ENCODE measurements around the gene HIVEP2. TPM values are rescaled to one million over a fixed set of nuclear protein-coding genes. Genes with fewer than 3 reads are reported as not detected.

HIVEP2 gene
- total RNA-seq, 1 experiment from 2014 or later, result 3.2 TPM

GRCh38 chr6:142906945-142907470 lies 38.0 kb downstream of the HIVEP2 start:
- TF ChIP-seq CTCF (conservative IDR thresholded peaks at IDR 0.05; ENCODE audit: low read depth, low read length) (no peak), EZH2 (IDR thresholded peaks at IDR 0.05; ENCODE audit: borderline replicate concordance, low read depth, low read length, poor library complexity, severe bottlenecking) (no peak)
- ChIA-PET POLR2A (ENCODE audit: low non-redundant PET) (no interaction called here), CTCF (no interaction called here)
- DNase-seq (ENCODE audit: low spot score), result no peak
- H3K27me3 ChIP-seq (replicated peaks; ENCODE audit: insufficient read depth, low read depth, low read length, poor library complexity), result no peaks in the 10 kb centered on the region
- H3K9me3 ChIP-seq (ENCODE audit: low read depth, low read length, poor library complexity, severe bottlenecking), result no peaks in the 10 kb centered on the region
- no peaks in the 10 kb centered on the region for H3K36me3 ChIP-seq (ENCODE audit: insufficient read depth, low read length, poor library complexity, severe bottlenecking)
- intact Hi-C loops (cut with micrococcal nuclease; ENCODE audit: unreplicated experiment), result no loop called here
- no peak overlapping the region for H3K4me3 ChIP-seq (ENCODE audit: low read depth, low read length, poor library complexity, severe bottlenecking)
- no peak overlapping the region for H3K27ac ChIP-seq (ENCODE audit: low read depth, low read length, poor library complexity, severe bottlenecking)
- BruUV-seq (replicated peaks), result no TSS peak
- H3K4me1 ChIP-seq (ENCODE audit: insufficient read depth, low read length, poor library complexity, severe bottlenecking), result no peaks in the 10 kb centered on the region

DNA sequence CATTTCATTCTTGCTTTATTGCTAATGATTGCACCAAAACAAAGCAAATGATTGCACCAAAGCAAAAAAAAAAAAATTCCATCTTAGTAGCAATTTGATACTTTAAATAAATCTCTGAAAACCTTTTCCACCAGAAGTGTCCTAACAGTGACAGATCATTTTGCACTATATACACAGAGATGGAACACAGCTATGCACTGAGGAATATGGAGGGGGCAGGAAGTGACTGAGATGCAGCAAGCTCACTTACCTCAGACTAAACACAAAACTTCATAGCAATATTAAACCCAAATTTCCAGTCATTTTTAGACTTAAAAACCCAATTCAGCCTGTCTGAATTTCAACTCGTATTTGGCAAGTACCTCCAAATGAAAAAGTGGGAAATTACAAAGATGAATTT lies 41.2 kb downstream of the HIVEP2 start:
- Histone ChIP-seq H3K9me3 (ENCODE audit: low read depth, low read length, poor library complexity, severe bottlenecking) (no peaks in the 10 kb centered on the region), H3K4me1 (ENCODE audit: insufficient read depth, low read length, poor library complexity, severe bottlenecking) (no peaks in the 10 kb centered on the region), H3K4me3 (ENCODE audit: low read depth, low read length, poor library complexity, severe bottlenecking) (no peak overlapping the region), H3K27me3 (replicated peaks; ENCODE audit: insufficient read depth, low read depth, low read length, poor library complexity) (no peaks in the 10 kb centered on the region), H3K36me3 (ENCODE audit: insufficient read depth, low read length, poor library complexity, severe bottlenecking) (no peaks in the 10 kb centered on the region), H3K27ac (ENCODE audit: low read depth, low read length, poor library complexity, severe bottlenecking) (no peak overlapping the region)
- TF ChIP-seq EZH2 (IDR thresholded peaks at IDR 0.05; ENCODE audit: borderline replicate concordance, low read depth, low read length, poor library complexity, severe bottlenecking), result no peak
- TF ChIP-seq CTCF (conservative IDR thresholded peaks at IDR 0.05; ENCODE audit: low read depth, low read length), result no peak
- DNase-seq (ENCODE audit: low spot score), result no peak
- intact Hi-C loops (cut with micrococcal nuclease; ENCODE audit: unreplicated experiment), result no loop called here
- POLR2A ChIA-PET (ENCODE audit: low non-redundant PET), result no interaction called here
- CTCF ChIA-PET, result no interaction called here
- BruUV-seq (replicated peaks), result no TSS peak

DNA sequence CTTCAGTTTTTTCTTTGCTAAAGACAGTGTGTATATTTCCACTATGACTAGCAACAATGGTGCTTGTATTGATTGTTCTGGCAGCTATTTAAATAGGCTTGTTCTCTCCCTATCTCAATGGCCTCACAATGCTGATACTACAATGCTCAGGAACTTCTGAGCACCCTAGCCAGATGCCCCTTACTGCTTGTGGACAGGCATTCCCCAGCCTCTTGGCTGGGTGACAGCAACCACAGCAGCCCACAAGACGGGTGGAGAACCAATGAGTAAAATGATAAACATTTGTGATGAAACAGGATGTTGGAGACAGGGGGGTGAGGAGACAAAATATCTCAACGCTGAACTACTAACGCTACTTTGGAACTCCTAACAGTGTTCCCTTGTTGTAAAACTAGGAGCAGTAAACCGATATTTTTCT lies 42.3 kb downstream of the HIVEP2 start:
- no TSS peak for BruUV-seq (replicated peaks)
- no peaks in the 10 kb centered on the region for H3K9me3 ChIP-seq (ENCODE audit: low read depth, low read length, poor library complexity, severe bottlenecking)
- ChIA-PET POLR2A (ENCODE audit: low non-redundant PET) (no interaction called here), CTCF (no interaction called here)
- H3K4me3 ChIP-seq (ENCODE audit: low read depth, low read length, poor library complexity, severe bottlenecking), result no peak overlapping the region
- no peak overlapping the region for H3K27ac ChIP-seq (ENCODE audit: low read depth, low read length, poor library complexity, severe bottlenecking)
- intact Hi-C loops (cut with micrococcal nuclease; ENCODE audit: unreplicated experiment), result no loop called here
- no peaks in the 10 kb centered on the region for H3K4me1 ChIP-seq (ENCODE audit: insufficient read depth, low read length, poor library complexity, severe bottlenecking)
- TF ChIP-seq CTCF (conservative IDR thresholded peaks at IDR 0.05; ENCODE audit: low read depth, low read length) (no peak), EZH2 (IDR thresholded peaks at IDR 0.05; ENCODE audit: borderline replicate concordance, low read depth, low read length, poor library complexity, severe bottlenecking) (no peak)
- no peak for DNase-seq (ENCODE audit: low spot score)
- H3K27me3 ChIP-seq (replicated peaks; ENCODE audit: insufficient read depth, low read depth, low read length, poor library complexity), result no peaks in the 10 kb centered on the region
- no peaks in the 10 kb centered on the region for H3K36me3 ChIP-seq (ENCODE audit: insufficient read depth, low read length, poor library complexity, severe bottlenecking)

All from A673 (cell line).